Neural cell (in vitro differentiated cells): ENCODE results near the gene WDR82. TPM values are rescaled to one million over a fixed set of nuclear protein-coding genes. Genes with fewer than 3 reads are reported as not detected.

Experiments
- H2AFZ ChIP-seq: fragments of 200-600, 300-800 bp; sonication (generic), shearing (Covaris generic); 2 replicates; pipeline ENCODE4 v1.6.0; 2014; ENCODE audit warnings: low read depth, mild to moderate bottlenecking, antibody characterized with exemption, low read length, moderate library complexity
- H3F3A ChIP-seq: fragments of 200-600 bp; shearing (Covaris generic); 2 replicates; pipeline ENCODE4 v1.6.1; 2016; ENCODE audit warnings: mild to moderate bottlenecking, moderate library complexity, mixed read lengths, antibody characterized with exemption, low read length; ENCODE audit not compliant: insufficient read depth, poor library complexity, severe bottlenecking
- H3K27ac ChIP-seq: fragments of 200-600, 300-800 bp; sonication (generic), shearing (Covaris generic); 2 replicates; pipeline ENCODE4 v1.5.1; 2014; ENCODE audit warnings: mild to moderate bottlenecking, low read length, moderate library complexity
- H3K27me3 ChIP-seq: fragments of 300-800, 200-600 bp; sonication (generic), shearing (Covaris generic); 2 replicates; pipeline ENCODE4 v1.6.0; 2014; ENCODE audit warnings: mild to moderate bottlenecking, low read depth, low read length, moderate library complexity; ENCODE audit not compliant: insufficient read depth
- H3K36me3 ChIP-seq: fragments of 300-800, 200-600 bp; sonication (generic), shearing (Covaris generic); 2 replicates; pipeline ENCODE4 v1.5.1; 2014; ENCODE audit warnings: mild to moderate bottlenecking, antibody characterized with exemption, low read length, moderate library complexity; ENCODE audit not compliant: insufficient read depth
- H3K4me2 ChIP-seq: fragments of 300-800, 200-600 bp; sonication (generic), shearing (Covaris generic); 2 replicates; pipeline ENCODE4 v1.6.0; 2014; ENCODE audit warnings: mild to moderate bottlenecking, low read length
- H3K4me3 ChIP-seq: fragments of 300-800, 200-600 bp; sonication (generic), shearing (Covaris generic); 2 replicates; pipeline ENCODE4 v1.5.1; 2014; ENCODE audit warnings: mild to moderate bottlenecking, low read length, moderate library complexity
- H3K79me2 ChIP-seq: fragments of 200-600 bp; shearing (Covaris generic); replicated peaks from 2 replicates; pipeline ENCODE4 v1.6.0; 2014; ENCODE audit warnings: mild to moderate bottlenecking, low read length, moderate library complexity; ENCODE audit not compliant: insufficient read depth
- H3K9ac ChIP-seq: fragments of 300-800, 200-600 bp; sonication (generic), shearing (Covaris generic); 2 replicates; pipeline ENCODE4 v1.6.1; 2016; ENCODE audit warnings: mild to moderate bottlenecking, low read length, mixed read lengths
- H3K9me2 ChIP-seq: fragments of 200-600 bp; shearing (Covaris generic); 2 replicates; pipeline ENCODE4 v1.6.1; 2016; ENCODE audit warnings: mild to moderate bottlenecking, low read length, mixed read lengths; ENCODE audit not compliant: insufficient read depth
- H3K9me3 ChIP-seq: fragments of 200-600, 300-800 bp; sonication (generic), shearing (Covaris generic); 2 replicates; pipeline ENCODE4 v1.6.1; 2016; ENCODE audit warnings: mild to moderate bottlenecking, mixed run types, low read length, moderate library complexity, mixed read lengths
- H4K20me1 ChIP-seq: fragments of 200-600 bp; shearing (Covaris generic); 2 replicates; pipeline ENCODE4 v1.6.1; 2016; ENCODE audit warnings: mild to moderate bottlenecking, mixed run types; ENCODE audit not compliant: insufficient read depth
- EP300 ChIP-seq: fragments of 450-650 bp; conservative IDR thresholded peaks from 2 replicates; pipeline ENCODE4 v1.6.1; 2014; ENCODE audit warnings: antibody characterized with exemption, mild to moderate bottlenecking, moderate library complexity; ENCODE audit not compliant: poor library complexity, severe bottlenecking
- EZH2 ChIP-seq: fragments of 200-600, 300-800 bp; shearing (Covaris generic), sonication (generic); IDR thresholded peaks from 2 replicates; pipeline ENCODE4 v1.6.1; 2014; ENCODE audit warnings: antibody characterized with exemption, low read length, borderline replicate concordance, mild to moderate bottlenecking; ENCODE audit not compliant: insufficient read depth, poor library complexity, severe bottlenecking
- MXI1 ChIP-seq: fragments of 450-650 bp; conservative IDR thresholded peaks from 2 replicates; pipeline ENCODE4 v1.6.1; 2014; ENCODE audit warnings: antibody characterized with exemption, mild to moderate bottlenecking; ENCODE audit not compliant: poor library complexity, severe bottlenecking
- POLR2AphosphoS5 ChIP-seq: IDR thresholded peaks from 2 replicates; pipeline ENCODE4 v1.6.1; 2012
- RAD21 ChIP-seq: fragments of 450-650 bp; conservative IDR thresholded peaks from 2 replicates; pipeline ENCODE4 v1.6.1; 2014; ENCODE audit warnings: antibody characterized with exemption, mild to moderate bottlenecking, moderate library complexity
- SMC3 ChIP-seq: fragments of 450-650 bp; conservative IDR thresholded peaks from 2 replicates; pipeline ENCODE4 v1.6.1; 2014; ENCODE audit warnings: antibody characterized with exemption, mild to moderate bottlenecking, moderate library complexity; ENCODE audit not compliant: poor library complexity
- TAF1 ChIP-seq: IDR thresholded peaks from 2 replicates; pipeline ENCODE4 v1.6.1; 2012; ENCODE audit warnings: low read depth
- polyA plus RNA-seq: library from polyadenylated mRNA; depleted of rRNA; stranded (reverse); fragments of >200 nt; gene quantifications from 2 replicates; pipeline ENCODE4 v1.2.3, GENCODE V29; 2014
- TF ChIP-seq, protein P1 (sequence below): fragments of 450-650 bp; IDR thresholded peaks from 2 replicates; pipeline ENCODE4 v1.5.1; 2014; ENCODE audit warnings: antibody characterized with exemption, mild to moderate bottlenecking, moderate library complexity; ENCODE audit not compliant: poor library complexity, severe bottlenecking
- TF ChIP-seq, protein P2 (sequence below): IDR thresholded peaks from 2 replicates; pipeline ENCODE4 v1.6.1; 2012; ENCODE audit warnings: borderline replicate concordance

Gene WDR82
- polyA plus RNA-seq, 1 donor from 2014 or later = 163 TPM

DNA sequence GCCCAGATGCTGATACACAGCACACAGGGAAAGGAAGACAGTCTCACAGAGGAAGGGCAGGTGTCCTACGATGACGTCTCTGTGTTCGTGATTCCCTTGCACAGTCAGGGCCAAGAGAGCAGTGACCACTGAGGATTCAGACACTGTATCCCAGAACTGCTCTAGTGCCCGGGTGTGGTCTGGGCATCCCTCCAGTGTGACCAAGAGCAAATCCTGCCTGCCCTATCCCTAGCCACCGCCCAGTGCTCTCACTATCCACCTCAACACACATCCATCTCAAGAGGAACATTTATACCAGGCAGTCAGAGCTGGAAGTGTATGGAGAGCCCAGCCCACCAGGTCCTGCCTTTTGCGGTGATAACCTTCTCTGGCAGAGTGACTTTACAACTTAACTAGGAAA is 28.8 kb downstream of the WDR82 start:
- no peaks in the 10 kb centered on the region for H3F3A ChIP-seq
- no peaks in the 10 kb centered on the region for H3K9me2 ChIP-seq
- no peak overlapping the region for H3K9ac ChIP-seq
- H3K4me2 ChIP-seq = no peak overlapping the region
- no peak overlapping the region for H2AFZ ChIP-seq
- TF ChIP-seq, protein P1, sequence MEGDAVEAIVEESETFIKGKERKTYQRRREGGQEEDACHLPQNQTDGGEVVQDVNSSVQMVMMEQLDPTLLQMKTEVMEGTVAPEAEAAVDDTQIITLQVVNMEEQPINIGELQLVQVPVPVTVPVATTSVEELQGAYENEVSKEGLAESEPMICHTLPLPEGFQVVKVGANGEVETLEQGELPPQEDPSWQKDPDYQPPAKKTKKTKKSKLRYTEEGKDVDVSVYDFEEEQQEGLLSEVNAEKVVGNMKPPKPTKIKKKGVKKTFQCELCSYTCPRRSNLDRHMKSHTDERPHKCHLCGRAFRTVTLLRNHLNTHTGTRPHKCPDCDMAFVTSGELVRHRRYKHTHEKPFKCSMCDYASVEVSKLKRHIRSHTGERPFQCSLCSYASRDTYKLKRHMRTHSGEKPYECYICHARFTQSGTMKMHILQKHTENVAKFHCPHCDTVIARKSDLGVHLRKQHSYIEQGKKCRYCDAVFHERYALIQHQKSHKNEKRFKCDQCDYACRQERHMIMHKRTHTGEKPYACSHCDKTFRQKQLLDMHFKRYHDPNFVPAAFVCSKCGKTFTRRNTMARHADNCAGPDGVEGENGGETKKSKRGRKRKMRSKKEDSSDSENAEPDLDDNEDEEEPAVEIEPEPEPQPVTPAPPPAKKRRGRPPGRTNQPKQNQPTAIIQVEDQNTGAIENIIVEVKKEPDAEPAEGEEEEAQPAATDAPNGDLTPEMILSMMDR = no peak
- no peak for TF ChIP-seq SMC3
- no peak for TF ChIP-seq POLR2AphosphoS5
- no peak for TF ChIP-seq EZH2
- TF ChIP-seq MXI1 = no peak
- no peak for TF ChIP-seq EP300
- TF ChIP-seq, protein P2, sequence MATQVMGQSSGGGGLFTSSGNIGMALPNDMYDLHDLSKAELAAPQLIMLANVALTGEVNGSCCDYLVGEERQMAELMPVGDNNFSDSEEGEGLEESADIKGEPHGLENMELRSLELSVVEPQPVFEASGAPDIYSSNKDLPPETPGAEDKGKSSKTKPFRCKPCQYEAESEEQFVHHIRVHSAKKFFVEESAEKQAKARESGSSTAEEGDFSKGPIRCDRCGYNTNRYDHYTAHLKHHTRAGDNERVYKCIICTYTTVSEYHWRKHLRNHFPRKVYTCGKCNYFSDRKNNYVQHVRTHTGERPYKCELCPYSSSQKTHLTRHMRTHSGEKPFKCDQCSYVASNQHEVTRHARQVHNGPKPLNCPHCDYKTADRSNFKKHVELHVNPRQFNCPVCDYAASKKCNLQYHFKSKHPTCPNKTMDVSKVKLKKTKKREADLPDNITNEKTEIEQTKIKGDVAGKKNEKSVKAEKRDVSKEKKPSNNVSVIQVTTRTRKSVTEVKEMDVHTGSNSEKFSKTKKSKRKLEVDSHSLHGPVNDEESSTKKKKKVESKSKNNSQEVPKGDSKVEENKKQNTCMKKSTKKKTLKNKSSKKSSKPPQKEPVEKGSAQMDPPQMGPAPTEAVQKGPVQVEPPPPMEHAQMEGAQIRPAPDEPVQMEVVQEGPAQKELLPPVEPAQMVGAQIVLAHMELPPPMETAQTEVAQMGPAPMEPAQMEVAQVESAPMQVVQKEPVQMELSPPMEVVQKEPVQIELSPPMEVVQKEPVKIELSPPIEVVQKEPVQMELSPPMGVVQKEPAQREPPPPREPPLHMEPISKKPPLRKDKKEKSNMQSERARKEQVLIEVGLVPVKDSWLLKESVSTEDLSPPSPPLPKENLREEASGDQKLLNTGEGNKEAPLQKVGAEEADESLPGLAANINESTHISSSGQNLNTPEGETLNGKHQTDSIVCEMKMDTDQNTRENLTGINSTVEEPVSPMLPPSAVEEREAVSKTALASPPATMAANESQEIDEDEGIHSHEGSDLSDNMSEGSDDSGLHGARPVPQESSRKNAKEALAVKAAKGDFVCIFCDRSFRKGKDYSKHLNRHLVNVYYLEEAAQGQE = no peak
- TF ChIP-seq TAF1 = no peak
- TF ChIP-seq RAD21 = no peak
- no peaks in the 10 kb centered on the region for H3K9me3 ChIP-seq
- H3K27ac ChIP-seq = no peak overlapping the region
- H3K27me3 ChIP-seq = peaks cover 21% of the 10 kb centered on the region
- H4K20me1 ChIP-seq = peaks cover 4% of the 10 kb centered on the region
- no peaks in the 10 kb centered on the region for H3K79me2 ChIP-seq
- H3K4me3 ChIP-seq = no peak overlapping the region
- H3K36me3 ChIP-seq = no peaks in the 10 kb centered on the region

DNA sequence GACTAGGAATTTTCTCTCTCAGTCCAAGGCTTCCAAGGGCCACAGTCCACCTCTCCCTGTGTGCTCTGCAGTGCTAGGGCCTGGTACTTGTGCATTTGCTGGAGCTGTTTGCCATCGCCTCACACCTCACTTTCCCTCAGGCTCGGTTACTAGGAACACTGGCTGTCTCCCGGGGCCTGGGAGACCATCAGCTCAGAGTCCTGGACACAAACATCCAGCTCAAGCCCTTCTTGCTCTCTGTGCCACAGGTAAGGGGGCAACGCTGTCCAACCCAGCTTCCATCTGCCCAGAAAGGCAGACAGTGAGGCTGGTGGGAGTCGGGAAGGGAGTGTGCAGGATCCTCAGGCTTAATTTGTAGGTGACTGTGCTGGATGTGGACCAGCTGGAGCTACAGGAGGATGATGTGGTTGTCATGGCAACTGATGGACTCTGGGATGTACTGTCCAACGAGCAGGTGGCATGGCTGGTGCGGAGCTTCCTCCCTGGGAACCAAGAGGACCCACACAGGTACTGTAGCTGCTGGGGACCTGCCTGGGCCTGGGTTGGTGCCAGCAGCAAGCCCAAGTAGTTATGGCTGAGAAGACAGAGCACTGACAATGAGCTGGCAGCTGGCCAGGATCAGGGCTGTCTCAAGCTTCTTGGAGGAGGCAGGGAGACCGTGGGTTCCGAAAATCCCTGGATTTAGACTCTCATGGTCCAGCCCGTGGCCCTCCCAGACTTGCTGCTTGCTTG is 29.5 kb downstream of the WDR82 start:
- Histone ChIP-seq H4K20me1 (peaks cover 4% of the 10 kb centered on the region), H3K9ac (no peak overlapping the region), H3K27me3 (peaks cover 28% of the 10 kb centered on the region), H3K4me2 (no peak overlapping the region), H3K27ac (no peak overlapping the region), H3K36me3 (no peaks in the 10 kb centered on the region), H3K79me2 (no peaks in the 10 kb centered on the region), H3K9me3 (no peaks in the 10 kb centered on the region), H3K9me2 (no peaks in the 10 kb centered on the region), H3K4me3 (no peak overlapping the region), H3F3A (no peaks in the 10 kb centered on the region), H2AFZ (no peak overlapping the region)
- TF ChIP-seq MXI1 (no peak), EZH2 (no peak)
- TF ChIP-seq, protein P1 = no peak
